Natural killer cell (primary cell): ENCODE results near the gene RNF213. TPM values are rescaled to one million over a fixed set of nuclear protein-coding genes. Genes with fewer than 3 reads are reported as not detected.

Experiments used
- ATAC-seq, 3 donors: fragments of 150-1000 bp in 2 of 3; fragments of 200-7000 bp in 1 of 3; cut with Tn5 transposase; 1 replicate in 1 of 3; 2 replicates in 2 of 3; pipeline ENCODE4 v1.10.0; 2021; ENCODE audit warnings: mild to moderate bottlenecking in 2 of 3, moderate library complexity in 2 of 3
- DNase-seq, 2 donors: peaks; one replicate each; pipeline versions ENCODE4 v3.0.0 to v3.0.0-alpha.2; 2013 to 2021; ENCODE audit warnings: mixed read lengths in 1 of 2
- H3K27ac ChIP-seq: one replicate; pipeline ENCODE4 v1.5.1; 2013; ENCODE audit warnings: mild to moderate bottlenecking, low read length
- H3K27me3 ChIP-seq: one replicate; pipeline ENCODE4 v1.6.1; 2013; ENCODE audit warnings: low read length; ENCODE audit not compliant: control insufficient read depth, insufficient read depth
- H3K36me3 ChIP-seq: one replicate; pipeline ENCODE4 v1.6.1; 2013; ENCODE audit warnings: low read length; ENCODE audit not compliant: control insufficient read depth, insufficient read depth
- H3K4me1 ChIP-seq: one replicate; pipeline ENCODE4 v1.6.1; 2013; ENCODE audit warnings: low read length; ENCODE audit not compliant: control insufficient read depth, insufficient read depth
- H3K4me3 ChIP-seq: one replicate; pipeline ENCODE4 v1.5.1; 2013; ENCODE audit warnings: low read length
- H3K9me3 ChIP-seq: one replicate; pipeline ENCODE4 v1.6.1; 2013; ENCODE audit warnings: low read length; ENCODE audit not compliant: control insufficient read depth, insufficient read depth
- H3K27ac Mint-ChIP-seq, 2 donors: one replicate each; pipeline ENCODE4 v1.8.0; 2022; ENCODE audit warnings: mild to moderate bottlenecking in 2 of 2, mixed read lengths in 2 of 2, moderate library complexity in 1 of 2
- H3K27me3 Mint-ChIP-seq, 2 donors: one replicate each; pipeline ENCODE4 v1.8.0; 2022; ENCODE audit warnings: low read depth in 2 of 2, mixed read lengths in 2 of 2
- H3K36me3 Mint-ChIP-seq: one replicate; pipeline ENCODE4 v1.8.0; 2022; ENCODE audit warnings: mixed read lengths
- H3K4me1 Mint-ChIP-seq, 2 donors: one replicate each; pipeline ENCODE4 v1.8.0; 2022; ENCODE audit warnings: mixed read lengths in 2 of 2
- H3K4me3 Mint-ChIP-seq: one replicate; pipeline ENCODE4 v1.8.0; 2022; ENCODE audit warnings: mild to moderate bottlenecking, moderate library complexity, mixed read lengths
- H3K9me3 Mint-ChIP-seq, 2 donors: one replicate each; pipeline ENCODE4 v1.8.0; 2022; ENCODE audit warnings: mixed read lengths in 2 of 2
- CTCF ChIP-seq: fragments of 200-600 bp; IDR thresholded peaks from one replicate; pipeline ENCODE4 v1.8.0; 2022; ENCODE audit warnings: antibody characterized with exemption
- WGBS: methylation state at CpG from one replicate; pipeline ENCODE4 v1.1.7; 2013; ENCODE audit warnings: missing lambda C conversion rate; ENCODE audit not compliant: insufficient coverage; 5-methylcytosine and 5-hydroxymethylcytosine counted together
- intact Hi-C: fragments of 100-400 bp; cut with micrococcal nuclease; formaldehyde crosslinking; loops from one replicate; pipeline ENCODE4 v1.14.2; 2022
- total RNA-seq, 4 donors: library from RNA; stranded (reverse); fragments of 120-200 nt in 1 of 4; gene quantifications; one replicate each; pipeline versions ENCODE4 v1.2.3 to v1.2.4, GENCODE V29; 2013 to 2022

Gene RNF213
- total RNA-seq, 3 donors from 2014 or later (not counting 1 experiment from before 2014, with no cell fraction given) = 929 to 1,120 (median 1,060) TPM

GRCh38 chr17:80345841-80346497 lies 85.3 kb downstream of the RNF213 start:
- Histone ChIP-seq H3K27ac (no peak overlapping the region), H3K4me1 (no peaks in the 10 kb centered on the region), H3K9me3 (no peaks in the 10 kb centered on the region), H3K27me3 (no peaks in the 10 kb centered on the region), H3K36me3 (peaks cover 92% of the 10 kb centered on the region), H3K4me3 (no peak overlapping the region)
- Mint-ChIP-seq H3K4me1 (peaks cover 11 to 24% of the 10 kb centered on the region in 2 donors), H3K27me3 (no peaks in the 10 kb centered on the region), H3K27ac (no peak overlapping the region), H3K9me3 (no peaks in the 10 kb centered on the region), H3K4me3 (no peak overlapping the region), H3K36me3 (peaks cover 30% of the 10 kb centered on the region)
- no peak for TF ChIP-seq CTCF
- no peak for DNase-seq
- intact Hi-C loops = no loop called here
- no peak for ATAC-seq
- 98% methylated on average over 27 of the region's 27 CpGs for WGBS

GRCh38 chr17:80346498-80347275 lies 86.0 kb downstream of the RNF213 start:
- Histone ChIP-seq H3K4me1 (no peaks in the 10 kb centered on the region), H3K36me3 (peaks cover 92% of the 10 kb centered on the region), H3K27me3 (no peaks in the 10 kb centered on the region), H3K9me3 (no peaks in the 10 kb centered on the region), H3K4me3 (no peak overlapping the region), H3K27ac (no peak overlapping the region)
- peaks cover 11 to 20% of the 10 kb centered on the region in 2 donors for H3K4me1 Mint-ChIP-seq
- TF ChIP-seq CTCF = no peak
- no peaks in the 10 kb centered on the region for H3K9me3 Mint-ChIP-seq
- intact Hi-C loops = no loop called here
- no peaks in the 10 kb centered on the region for H3K27me3 Mint-ChIP-seq
- H3K27ac Mint-ChIP-seq = no peak overlapping the region
- H3K36me3 Mint-ChIP-seq = peaks cover 30% of the 10 kb centered on the region
- no peak overlapping the region for H3K4me3 Mint-ChIP-seq
- ATAC-seq = no peak
- DNase-seq = no peak
- WGBS = 97% methylated on average over 38 of the region's 38 CpGs

- H3K27me3 ChIP-seq = no peaks in the 10 kb centered on the region
- intact Hi-C loops = no loop called here
- no peak for ATAC-seq
- no peak overlapping the region for H3K27ac Mint-ChIP-seq
- no peaks in the 10 kb centered on the region for H3K27me3 Mint-ChIP-seq
- no peaks in the 10 kb centered on the region for H3K4me1 ChIP-seq
- no peaks in the 10 kb centered on the region for H3K9me3 ChIP-seq
- H3K4me3 ChIP-seq = no peak overlapping the region
- H3K4me1 Mint-ChIP-seq = peaks cover 11 to 20% of the 10 kb centered on the region in 2 donors
- TF ChIP-seq CTCF = no peak
- no peak overlapping the region for H3K27ac ChIP-seq
- no peak for DNase-seq
- H3K36me3 ChIP-seq = peaks cover 97% of the 10 kb centered on the region
- WGBS = 97% methylated on average over 19 of the region's 19 CpGs
- no peak overlapping the region for H3K4me3 Mint-ChIP-seq
- peaks cover 30% of the 10 kb centered on the region for H3K36me3 Mint-ChIP-seq
- H3K9me3 Mint-ChIP-seq = no peaks in the 10 kb centered on the region
Observed at GRCh38 chr17:80347536-80347935, 86.9 kb downstream of the RNF213 start.
